Neural progenitor cell (in vitro differentiated cells): ENCODE measurements around the gene ADARB2. TPM values are rescaled to one million over a fixed set of nuclear protein-coding genes. Genes with fewer than 3 reads are reported as not detected.
A peak's percentile ranks its signal among the peaks of the same experiment; 100 is the strongest.
"Not testable (repeated sequence)": the region's sequence is repeated elsewhere in the genome, so short reads cannot be mapped to it uniquely, and the experiment has no call there.

Experiments used
- DNase-seq: peaks from one replicate; pipeline ENCODE4 v3.0.0-alpha.2; 2016; ENCODE audit warnings: low spot score
- H2AFZ ChIP-seq: fragments of 200-600 bp; sonication (generic); replicated peaks from 2 replicates; pipeline ENCODE4 v1.6.1; 2016; ENCODE audit warnings: antibody characterized with exemption
- H3F3A ChIP-seq: fragments of 200-600 bp; sonication (generic); 2 replicates; pipeline ENCODE4 v1.6.1; 2016; ENCODE audit warnings: antibody characterized with exemption, low read depth
- H3K27ac ChIP-seq: fragments of 200-600 bp; sonication (generic); 2 replicates; pipeline ENCODE4 v1.5.1; 2016; ENCODE audit warnings: mild to moderate bottlenecking
- H3K27me3 ChIP-seq: fragments of 200-600 bp; sonication (generic); 2 replicates; pipeline ENCODE4 v1.6.1; 2016; ENCODE audit warnings: mild to moderate bottlenecking, moderate library complexity
- H3K36me3 ChIP-seq: fragments of 200-600 bp; sonication (generic); 2 replicates; pipeline ENCODE4 v1.5.1; 2016
- H3K4me1 ChIP-seq: fragments of 200-600 bp; sonication (generic); 2 replicates; pipeline ENCODE4 v1.6.1; 2016; ENCODE audit warnings: mixed run types
- H3K4me2 ChIP-seq: fragments of 200-600 bp; sonication (generic); 2 replicates; pipeline ENCODE4 v1.6.1; 2016
- H3K4me3 ChIP-seq: fragments of 200-600 bp; sonication (generic); 2 replicates; pipeline ENCODE4 v1.5.1; 2016
- H3K79me2 ChIP-seq: fragments of 200-600 bp; sonication (generic); 2 replicates; pipeline ENCODE4 v1.6.1; 2016; ENCODE audit warnings: low read depth
- H3K9ac ChIP-seq: fragments of 200-600 bp; sonication (generic); 2 replicates; pipeline ENCODE4 v1.6.1; 2016
- H3K9me3 ChIP-seq: fragments of 200-600 bp; sonication (generic); 2 replicates; pipeline ENCODE4 v1.5.1; 2016; ENCODE audit warnings: low read depth
- H4K20me1 ChIP-seq: fragments of 200-600 bp; sonication (generic); 2 replicates; pipeline ENCODE4 v1.6.1; 2016; ENCODE audit warnings: low read depth
- H3K27ac Mint-ChIP-seq: 3 replicates; pipeline ENCODE4 v1.8.0; 2021; ENCODE audit warnings: mixed read lengths
- H3K27me3 Mint-ChIP-seq: 2 replicates; pipeline ENCODE4 v1.8.0; 2022; ENCODE audit warnings: low read depth, mild to moderate bottlenecking, inconsistent platforms, moderate library complexity, mixed read lengths; ENCODE audit not compliant: insufficient read depth
- H3K36me3 Mint-ChIP-seq: 3 replicates; pipeline ENCODE4 v1.8.0; 2021; ENCODE audit warnings: mixed read lengths
- H3K4me1 Mint-ChIP-seq: 3 replicates; pipeline ENCODE4 v1.8.0; 2021; ENCODE audit warnings: mixed read lengths
- H3K4me3 Mint-ChIP-seq: 3 replicates; pipeline ENCODE4 v1.8.0; 2021; ENCODE audit warnings: mild to moderate bottlenecking, moderate library complexity, mixed read lengths
- H3K9me3 Mint-ChIP-seq: 3 replicates; pipeline ENCODE4 v1.8.0; 2020; ENCODE audit warnings: mixed read lengths
- EZH2 ChIP-seq: fragments of 200-600 bp; sonication (generic); IDR thresholded peaks from 2 replicates; pipeline ENCODE4 v1.6.1; 2017; ENCODE audit warnings: antibody characterized with exemption, mild to moderate bottlenecking, moderate library complexity
- EZH2phosphoT487 ChIP-seq: fragments of 200-600 bp; sonication (generic); IDR thresholded peaks from 2 replicates; pipeline ENCODE4 v1.6.1; 2017; ENCODE audit warnings: antibody characterized with exemption
- total RNA-seq: library from RNA; depleted of rRNA; stranded (reverse); fragments of >200 nt; gene quantifications from 2 replicates; pipeline ENCODE4 v1.2.3, GENCODE V29; 2015; ENCODE audit warnings: low replicate concordance
- TF ChIP-seq, protein P1 (sequence below): fragments of 200-600 bp; sonication (generic); IDR thresholded peaks from 2 replicates; pipeline ENCODE4 v1.5.1; 2017; ENCODE audit warnings: antibody characterized with exemption, mild to moderate bottlenecking

The ADARB2 gene
- total RNA-seq, 1 donor from 2014 or later = not detected

DNA sequence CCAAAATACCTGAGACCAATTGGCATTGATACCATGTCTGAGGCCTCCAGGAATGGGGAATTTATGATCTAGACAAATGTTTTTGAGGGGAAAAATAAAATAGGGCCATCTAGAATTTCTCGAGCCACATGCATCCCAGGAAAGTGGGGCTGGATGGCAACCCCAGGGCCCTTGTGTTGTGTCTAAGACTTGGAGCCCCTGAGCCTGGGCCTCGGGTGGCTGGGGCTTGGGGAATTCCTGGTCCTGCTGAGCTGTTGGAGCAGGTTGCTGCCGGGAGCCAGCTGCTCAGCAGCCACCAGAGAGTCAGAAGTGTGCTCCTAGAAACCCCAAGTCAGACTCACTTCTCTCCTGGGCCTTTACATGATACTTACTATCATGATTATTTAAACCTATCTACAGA, 508.2 kb downstream of the ADARB2 start:
- H3K27ac Mint-ChIP-seq = peak overlapping the region; percentile 78

DNA sequence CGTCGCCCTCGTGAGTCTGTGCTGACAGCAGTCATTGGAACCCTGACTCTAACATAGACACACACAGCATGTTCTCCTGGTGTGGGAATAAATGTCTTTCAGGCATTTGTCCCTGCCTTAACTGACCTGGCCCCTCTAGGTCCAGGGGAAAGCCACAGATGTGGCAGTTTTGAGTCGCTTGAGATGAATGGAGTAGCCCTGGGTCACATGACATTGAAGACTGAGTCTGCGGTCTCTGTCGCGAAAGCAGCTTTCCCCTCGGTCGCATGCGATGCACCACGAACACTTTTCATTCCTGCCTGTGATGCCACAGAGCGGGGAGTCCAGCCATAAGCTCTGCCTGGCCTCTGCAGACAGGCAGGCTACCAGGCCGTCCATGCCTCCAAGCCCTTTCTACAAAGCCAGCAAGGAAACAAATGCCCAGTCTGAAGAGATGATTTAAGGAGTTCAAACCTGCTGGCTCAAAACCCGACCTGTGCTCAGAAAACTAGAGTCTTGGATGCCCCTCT, 508.8 kb downstream of the ADARB2 start:
- H3K27me3 Mint-ChIP-seq = peaks cover 7% of the 10 kb centered on the region
- H4K20me1 ChIP-seq = no peaks in the 10 kb centered on the region
- H3K9ac ChIP-seq = no peak overlapping the region
- H3K36me3 ChIP-seq = no peaks in the 10 kb centered on the region
- H3K27ac ChIP-seq = no peak overlapping the region
- H3K4me3 Mint-ChIP-seq = no peak overlapping the region
- TF ChIP-seq EZH2phosphoT487 (no peak), EZH2 (no peak)
- TF ChIP-seq, protein P1, sequence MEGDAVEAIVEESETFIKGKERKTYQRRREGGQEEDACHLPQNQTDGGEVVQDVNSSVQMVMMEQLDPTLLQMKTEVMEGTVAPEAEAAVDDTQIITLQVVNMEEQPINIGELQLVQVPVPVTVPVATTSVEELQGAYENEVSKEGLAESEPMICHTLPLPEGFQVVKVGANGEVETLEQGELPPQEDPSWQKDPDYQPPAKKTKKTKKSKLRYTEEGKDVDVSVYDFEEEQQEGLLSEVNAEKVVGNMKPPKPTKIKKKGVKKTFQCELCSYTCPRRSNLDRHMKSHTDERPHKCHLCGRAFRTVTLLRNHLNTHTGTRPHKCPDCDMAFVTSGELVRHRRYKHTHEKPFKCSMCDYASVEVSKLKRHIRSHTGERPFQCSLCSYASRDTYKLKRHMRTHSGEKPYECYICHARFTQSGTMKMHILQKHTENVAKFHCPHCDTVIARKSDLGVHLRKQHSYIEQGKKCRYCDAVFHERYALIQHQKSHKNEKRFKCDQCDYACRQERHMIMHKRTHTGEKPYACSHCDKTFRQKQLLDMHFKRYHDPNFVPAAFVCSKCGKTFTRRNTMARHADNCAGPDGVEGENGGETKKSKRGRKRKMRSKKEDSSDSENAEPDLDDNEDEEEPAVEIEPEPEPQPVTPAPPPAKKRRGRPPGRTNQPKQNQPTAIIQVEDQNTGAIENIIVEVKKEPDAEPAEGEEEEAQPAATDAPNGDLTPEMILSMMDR = no peak
- H3K27me3 ChIP-seq = no peaks in the 10 kb centered on the region
- H3K4me2 ChIP-seq = no peak overlapping the region
- peaks cover 36% of the 10 kb centered on the region for H3K4me1 Mint-ChIP-seq
- H3K4me3 ChIP-seq = no peak overlapping the region
- no peaks in the 10 kb centered on the region for H3K79me2 ChIP-seq
- H3K27ac Mint-ChIP-seq = peak overlapping the region; percentile 78
- H3K9me3 ChIP-seq = no peaks in the 10 kb centered on the region
- H3F3A ChIP-seq = peaks cover 26% of the 10 kb centered on the region
- peaks cover 23% of the 10 kb centered on the region for H3K4me1 ChIP-seq
- H3K36me3 Mint-ChIP-seq = peaks cover 3% of the 10 kb centered on the region
- no peak for DNase-seq
- peaks cover 6% of the 10 kb centered on the region for H3K9me3 Mint-ChIP-seq
- peak overlapping the region; percentile 39 for H2AFZ ChIP-seq

More for the DNA sequence above, 508.2 kb downstream of the ADARB2 start:
- H2AFZ ChIP-seq = peak overlapping the region; percentile 39
- H3K36me3 Mint-ChIP-seq = peaks cover 3% of the 10 kb centered on the region
- H3K9me3 ChIP-seq = no peaks in the 10 kb centered on the region
- H4K20me1 ChIP-seq = no peaks in the 10 kb centered on the region
- peaks cover 6% of the 10 kb centered on the region for H3K9me3 Mint-ChIP-seq
- no peaks in the 10 kb centered on the region for H3K36me3 ChIP-seq
- H3K4me1 ChIP-seq = peaks cover 23% of the 10 kb centered on the region
- H3K4me3 Mint-ChIP-seq = no peak overlapping the region
- no peak for DNase-seq
- peaks cover 3% of the 10 kb centered on the region for H3K27me3 ChIP-seq
- no peaks in the 10 kb centered on the region for H3K79me2 ChIP-seq
- peaks cover 36% of the 10 kb centered on the region for H3K4me1 Mint-ChIP-seq
- H3K9ac ChIP-seq = no peak overlapping the region
- peaks cover 26% of the 10 kb centered on the region for H3F3A ChIP-seq
- no peak overlapping the region for H3K27ac ChIP-seq
- peaks cover 10% of the 10 kb centered on the region for H3K27me3 Mint-ChIP-seq
- no peak overlapping the region for H3K4me2 ChIP-seq
- no peak overlapping the region for H3K4me3 ChIP-seq
- TF ChIP-seq, protein P1 = no peak
- TF ChIP-seq EZH2 = no peak
- TF ChIP-seq EZH2phosphoT487 = no peak

DNA sequence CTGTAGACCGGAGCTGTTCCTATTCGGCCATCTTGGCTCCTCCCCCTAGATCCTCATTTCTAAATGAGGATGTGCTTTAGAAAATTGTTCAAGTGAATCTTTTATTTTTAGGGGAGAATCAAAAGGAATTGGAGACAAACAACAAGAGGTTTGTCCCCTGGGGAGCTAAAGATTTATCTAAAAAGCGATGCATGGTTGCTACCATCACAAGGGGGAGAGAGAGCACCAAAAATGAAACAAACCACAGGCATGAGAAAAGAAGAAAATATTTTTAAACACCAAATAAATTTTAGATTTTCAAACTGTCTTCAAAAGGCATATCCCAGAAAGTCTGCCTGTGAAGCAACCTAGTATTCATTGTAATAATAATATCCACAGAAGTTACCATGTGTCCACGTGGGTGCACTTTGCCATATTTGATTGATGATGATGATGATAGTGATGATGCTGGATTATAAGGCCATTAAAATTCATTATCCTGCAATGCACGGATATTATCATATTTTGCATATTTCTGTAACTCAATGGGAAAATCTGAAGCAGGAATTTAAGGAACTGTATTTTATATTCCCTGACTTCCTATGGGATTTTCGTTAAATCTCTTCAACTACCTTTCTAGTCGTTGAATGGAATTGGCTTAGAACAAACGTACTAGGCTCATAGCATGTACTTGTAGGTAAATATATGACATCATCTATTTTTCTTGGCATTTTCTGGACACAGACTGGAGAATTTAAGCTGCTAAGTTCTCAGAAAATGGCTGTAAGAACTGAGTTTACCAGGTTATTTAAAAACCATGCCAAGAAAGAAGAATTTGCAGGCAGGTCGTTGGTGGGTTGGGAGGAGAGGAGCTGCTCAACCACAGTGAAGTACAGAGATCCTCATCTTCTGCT, 509.6 kb downstream of the ADARB2 start:
- H3K4me1 ChIP-seq = peaks cover 23% of the 10 kb centered on the region
- Mint-ChIP-seq H3K4me1 (peaks cover 36% of the 10 kb centered on the region), H3K36me3 (peaks cover 3% of the 10 kb centered on the region), H3K27ac (peak overlapping the region; percentile 31), H3K4me3 (no peak overlapping the region), H3K9me3 (peaks cover 6% of the 10 kb centered on the region), H3K27me3 (peaks cover 7% of the 10 kb centered on the region)
- H3K4me3 ChIP-seq = peak overlapping the region; percentile 22
- peaks cover 26% of the 10 kb centered on the region for H3F3A ChIP-seq
- H3K9ac ChIP-seq = no peak overlapping the region
- TF ChIP-seq EZH2 = no peak
- TF ChIP-seq, protein P1 = peak; percentile 9
- DNase-seq = no peak
- H3K4me2 ChIP-seq = peak overlapping the region; percentile 31
- H3K9me3 ChIP-seq = no peaks in the 10 kb centered on the region
- no peaks in the 10 kb centered on the region for H3K79me2 ChIP-seq
- H3K27me3 ChIP-seq = no peaks in the 10 kb centered on the region
- H4K20me1 ChIP-seq = no peaks in the 10 kb centered on the region
- H3K27ac ChIP-seq = no peak overlapping the region
- no peaks in the 10 kb centered on the region for H3K36me3 ChIP-seq
- no peak overlapping the region for H2AFZ ChIP-seq

DNA sequence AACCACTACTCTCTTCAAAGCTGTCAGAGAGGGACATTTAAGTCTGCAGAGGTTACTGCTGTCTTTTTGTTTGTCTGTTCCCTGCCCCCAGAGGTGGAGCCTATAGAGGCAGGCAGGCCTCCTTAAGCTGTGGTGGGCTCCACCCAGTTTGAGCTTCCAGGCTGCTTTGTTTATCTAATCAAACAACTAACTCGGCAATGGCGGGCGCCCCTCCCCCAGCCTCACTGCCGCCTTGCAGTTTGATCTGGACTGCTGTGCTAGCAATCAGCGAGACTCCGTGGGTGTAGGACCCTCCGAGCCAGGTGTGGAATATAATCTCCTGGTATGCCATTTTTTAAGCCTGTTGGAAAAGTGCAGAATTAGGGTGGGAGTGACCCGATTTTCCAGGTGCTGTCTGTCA, 510.4 kb downstream of the ADARB2 start:
- not testable (repeated sequence) for H4K20me1 ChIP-seq, H3K27ac ChIP-seq, H3K36me3 ChIP-seq, H3K9me3 ChIP-seq, H3K36me3 Mint-ChIP-seq, H2AFZ ChIP-seq, DNase-seq, H3K79me2 ChIP-seq, H3K9ac ChIP-seq, H3K4me3 Mint-ChIP-seq, H3K9me3 Mint-ChIP-seq, H3K27me3 Mint-ChIP-seq, H3K27me3 ChIP-seq
- peak overlapping the region; percentile 31 for H3K27ac Mint-ChIP-seq
- H3F3A ChIP-seq = peaks cover 18% of the 10 kb centered on the region
- peak overlapping the region; percentile 22 for H3K4me3 ChIP-seq
- H3K4me2 ChIP-seq = peak overlapping the region; percentile 31
- H3K4me1 Mint-ChIP-seq = peaks cover 36% of the 10 kb centered on the region
- peaks cover 23% of the 10 kb centered on the region for H3K4me1 ChIP-seq

DNA sequence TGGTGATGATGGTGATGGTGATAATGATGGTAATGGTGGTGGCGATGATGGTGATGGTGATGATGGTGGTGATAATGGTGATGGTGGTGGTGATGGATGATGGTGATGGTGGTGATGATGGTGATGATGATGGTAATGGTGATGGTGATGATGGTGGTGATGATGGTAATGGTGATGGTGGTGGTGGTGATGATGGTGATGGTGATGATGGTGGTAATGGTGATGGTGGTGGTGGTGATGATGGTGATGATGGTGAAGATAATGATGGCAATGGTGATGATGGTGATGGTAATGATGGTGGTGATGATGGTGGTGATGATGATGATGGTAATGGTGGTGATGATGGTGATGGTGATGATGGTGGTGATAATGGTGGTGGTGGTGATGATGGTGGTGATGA, 517.5 kb downstream of the ADARB2 start:
- H3K79me2 ChIP-seq, H3K27me3 Mint-ChIP-seq, H3K4me2 ChIP-seq: not testable (repeated sequence)

More for the DNA sequence above, 517.5 kb downstream of the ADARB2 start:
- H2AFZ ChIP-seq, H3K9me3 Mint-ChIP-seq, H3K27ac Mint-ChIP-seq, H3K27me3 ChIP-seq, H3K36me3 Mint-ChIP-seq, H3F3A ChIP-seq, H3K4me3 ChIP-seq, H3K4me1 ChIP-seq, H3K27ac ChIP-seq, H3K36me3 ChIP-seq, DNase-seq, H3K4me1 Mint-ChIP-seq, H3K4me3 Mint-ChIP-seq, H3K9ac ChIP-seq, H3K9me3 ChIP-seq, H4K20me1 ChIP-seq: not testable (repeated sequence)
